ENCODE measurements around the gene NEU4.

DNA sequence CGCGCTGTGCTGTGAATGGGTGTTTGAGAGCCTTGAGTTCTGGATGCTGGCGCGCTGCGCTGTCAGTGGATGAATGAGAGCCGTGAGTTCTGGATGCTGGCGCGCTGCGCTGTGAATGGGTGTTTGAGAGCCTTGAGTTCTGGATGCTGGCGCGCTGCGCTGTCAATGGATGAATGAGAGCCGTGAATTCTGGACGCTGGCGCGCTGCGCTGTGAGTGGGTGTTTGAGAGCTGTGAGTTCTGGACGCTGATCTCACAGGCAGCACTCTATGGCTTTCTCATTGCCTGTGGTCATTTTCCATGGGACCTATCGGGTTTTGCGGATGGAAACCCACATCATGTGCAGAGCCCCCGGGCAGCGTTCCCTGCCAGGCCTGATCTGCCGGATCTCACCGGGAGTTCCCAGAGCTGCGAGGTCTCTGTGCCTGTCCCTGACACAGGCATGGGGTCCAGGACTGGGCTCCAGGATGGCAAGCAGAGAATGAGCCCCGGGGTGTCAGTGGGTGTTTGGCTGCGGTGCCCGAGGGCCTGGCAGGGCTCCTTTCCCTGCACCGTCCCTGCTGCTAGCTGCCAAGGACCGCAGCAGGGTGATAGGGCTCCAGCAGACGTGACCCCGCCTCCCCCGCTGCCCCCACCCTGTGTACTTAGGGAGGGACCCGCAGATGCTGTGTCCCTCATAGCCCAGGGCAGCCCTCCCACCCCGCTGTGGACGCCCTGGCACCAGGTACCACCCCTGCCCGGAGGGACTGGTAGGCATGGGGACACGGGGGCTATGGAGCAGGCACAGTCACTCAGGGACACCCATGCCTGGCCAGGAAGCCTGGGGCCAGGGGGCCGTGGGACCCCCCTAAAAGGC lies 40.0 kb downstream of the NEU4 start:
- no peak for TF ChIP-seq POLR2A (IDR thresholded peaks at IDR 0.05)
- TF ChIP-seq, protein P1, sequence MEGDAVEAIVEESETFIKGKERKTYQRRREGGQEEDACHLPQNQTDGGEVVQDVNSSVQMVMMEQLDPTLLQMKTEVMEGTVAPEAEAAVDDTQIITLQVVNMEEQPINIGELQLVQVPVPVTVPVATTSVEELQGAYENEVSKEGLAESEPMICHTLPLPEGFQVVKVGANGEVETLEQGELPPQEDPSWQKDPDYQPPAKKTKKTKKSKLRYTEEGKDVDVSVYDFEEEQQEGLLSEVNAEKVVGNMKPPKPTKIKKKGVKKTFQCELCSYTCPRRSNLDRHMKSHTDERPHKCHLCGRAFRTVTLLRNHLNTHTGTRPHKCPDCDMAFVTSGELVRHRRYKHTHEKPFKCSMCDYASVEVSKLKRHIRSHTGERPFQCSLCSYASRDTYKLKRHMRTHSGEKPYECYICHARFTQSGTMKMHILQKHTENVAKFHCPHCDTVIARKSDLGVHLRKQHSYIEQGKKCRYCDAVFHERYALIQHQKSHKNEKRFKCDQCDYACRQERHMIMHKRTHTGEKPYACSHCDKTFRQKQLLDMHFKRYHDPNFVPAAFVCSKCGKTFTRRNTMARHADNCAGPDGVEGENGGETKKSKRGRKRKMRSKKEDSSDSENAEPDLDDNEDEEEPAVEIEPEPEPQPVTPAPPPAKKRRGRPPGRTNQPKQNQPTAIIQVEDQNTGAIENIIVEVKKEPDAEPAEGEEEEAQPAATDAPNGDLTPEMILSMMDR (IDR thresholded peaks at IDR 0.05) = no peak

Measured in heart left ventricle (tissue), 13 donors.